ENCODE data around the gene GAN. TPM values are rescaled to one million over a fixed set of nuclear protein-coding genes. Genes with fewer than 3 reads are reported as not detected.

The GAN gene
- total and polyA plus RNA-seq, 9 donors: 1.8 to 7.2 (median 2.3) TPM

DNA sequence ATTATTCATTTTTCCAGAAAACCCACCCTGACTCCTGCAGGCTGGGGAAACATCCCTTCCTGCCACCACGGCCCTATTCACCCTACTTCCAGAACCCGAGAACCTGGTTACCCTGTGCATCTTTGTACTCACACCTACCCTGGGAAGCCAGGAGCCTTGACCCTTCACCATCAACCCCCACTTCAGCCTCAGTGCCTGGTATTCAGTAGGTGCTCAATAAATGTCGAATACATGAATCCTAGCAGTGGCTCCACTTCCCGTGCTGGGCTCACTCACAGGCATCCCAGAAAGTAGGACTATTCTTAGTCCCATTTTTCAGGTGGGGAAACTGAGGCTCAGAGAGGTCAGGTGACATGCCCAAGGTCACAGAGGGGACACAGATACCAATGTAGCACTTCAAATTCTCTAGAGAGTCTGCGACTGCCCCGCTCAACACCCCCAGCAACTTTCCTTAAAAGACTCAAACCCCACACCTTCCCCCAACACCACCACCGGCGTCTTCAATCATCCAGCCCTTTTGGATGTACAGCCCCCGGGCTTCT lies 93.7 kb downstream of the GAN start:
- Histone ChIP-seq H3K36me3 (ENCODE audit: control insufficient read depth, insufficient read depth, low read length) (no peaks in the 10 kb centered on the region), H3K4me1 (ENCODE audit: control insufficient read depth, insufficient read depth, low read length) (peaks cover 9% of the 10 kb centered on the region), H3K4me3 (ENCODE audit: low read length) (no peak overlapping the region), H3K27ac (ENCODE audit: low read length) (no peak overlapping the region), H3K27me3 (ENCODE audit: control insufficient read depth, insufficient read depth, low read length) (peaks cover 2% of the 10 kb centered on the region), H3K9me3 (replicated peaks; ENCODE audit: control insufficient read depth, low read depth, low read length) (no peaks in the 10 kb centered on the region)
- 88% methylated on average over 7 of the region's 9 CpGs for WGBS (ENCODE audit: insufficient coverage)
- no peak for DNase-seq

DNA sequence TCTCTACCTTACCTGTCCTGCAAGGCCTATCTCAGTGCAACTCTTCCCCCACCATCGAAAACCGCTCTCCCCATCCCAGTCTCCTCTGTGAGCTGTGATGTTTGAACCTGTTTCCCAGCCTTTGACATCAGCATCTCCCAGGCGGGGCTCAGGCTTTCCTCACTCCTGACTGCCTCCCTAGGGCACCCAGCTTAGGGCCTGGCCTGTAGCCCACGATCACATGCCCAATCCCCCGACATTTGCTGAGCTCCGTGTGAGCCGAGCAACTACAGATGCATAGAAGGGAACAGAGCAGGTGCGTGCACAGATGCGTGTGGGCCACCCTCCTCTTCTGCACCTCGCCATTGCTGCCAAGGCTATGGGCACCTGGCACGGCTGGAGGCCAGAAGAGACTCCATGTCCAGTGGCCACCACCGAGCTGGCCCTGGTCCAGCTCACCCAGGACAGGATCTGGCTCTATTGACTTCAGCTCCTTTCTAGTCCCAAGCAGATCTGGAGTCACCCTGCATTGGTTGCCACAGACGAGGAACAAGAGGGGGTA lies 94.3 kb downstream of the GAN start:
- Histone ChIP-seq H3K4me1 (ENCODE audit: control insufficient read depth, insufficient read depth, low read length) (peaks cover 3% of the 10 kb centered on the region), H3K27me3 (ENCODE audit: control insufficient read depth, insufficient read depth, low read length) (peaks cover 2% of the 10 kb centered on the region), H3K4me3 (ENCODE audit: low read length) (no peak overlapping the region), H3K9me3 (replicated peaks; ENCODE audit: control insufficient read depth, low read depth, low read length) (no peaks in the 10 kb centered on the region), H3K36me3 (ENCODE audit: control insufficient read depth, insufficient read depth, low read length) (no peaks in the 10 kb centered on the region), H3K27ac (ENCODE audit: low read length) (no peak overlapping the region)
- WGBS (ENCODE audit: insufficient coverage): 60% methylated on average over 12 of the region's 13 CpGs
- no peak for DNase-seq

DNA sequence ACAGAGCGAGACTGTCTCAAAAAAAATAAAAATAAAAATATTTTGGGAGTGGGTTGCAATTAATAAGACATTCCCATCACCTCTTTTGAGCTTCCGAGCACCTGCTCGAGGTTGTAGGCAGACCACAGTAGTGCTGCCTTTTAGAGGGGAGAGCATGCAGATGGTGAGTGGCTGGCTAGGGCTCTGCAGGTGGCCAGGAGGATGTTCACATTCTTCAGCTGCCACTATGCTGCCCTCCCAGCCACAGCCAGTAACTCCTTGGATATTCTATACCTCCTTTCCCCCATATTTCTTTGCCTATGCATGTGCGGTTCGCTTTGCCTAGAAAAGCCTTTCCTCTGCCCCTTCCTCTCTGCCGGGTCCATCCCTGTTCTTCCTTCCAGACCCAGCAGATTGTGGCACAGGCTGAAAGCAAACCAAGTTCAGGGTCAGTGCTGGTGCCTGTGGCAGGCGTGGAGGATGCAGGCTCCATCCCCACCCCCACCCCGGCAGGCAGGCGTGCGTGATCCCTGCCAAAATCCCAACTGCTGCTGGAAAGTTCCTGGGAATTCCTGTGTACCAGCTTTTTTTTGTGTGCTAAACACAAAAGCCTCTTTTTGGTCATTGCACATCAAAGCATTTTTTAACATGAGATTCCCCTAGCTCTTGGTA lies 96.0 kb downstream of the GAN start:
- no peaks in the 10 kb centered on the region for H3K9me3 ChIP-seq (replicated peaks; ENCODE audit: control insufficient read depth, low read depth, low read length)
- 49% methylated on average over 3 of the region's 10 CpGs for WGBS (ENCODE audit: insufficient coverage)
- no peak overlapping the region for H3K27ac ChIP-seq (ENCODE audit: low read length)
- H3K36me3 ChIP-seq (ENCODE audit: control insufficient read depth, insufficient read depth, low read length): no peaks in the 10 kb centered on the region
- H3K27me3 ChIP-seq (ENCODE audit: control insufficient read depth, insufficient read depth, low read length): peaks cover 2% of the 10 kb centered on the region
- DNase-seq: no peak
- peaks cover 3% of the 10 kb centered on the region for H3K4me1 ChIP-seq (ENCODE audit: control insufficient read depth, insufficient read depth, low read length)
- H3K4me3 ChIP-seq (ENCODE audit: low read length): no peak overlapping the region

GRCh38 chr16:81413245-81413990 lies 98.7 kb downstream of the GAN start:
- H3K9me3 ChIP-seq (replicated peaks; ENCODE audit: control insufficient read depth, low read depth, low read length): no peaks in the 10 kb centered on the region
- 70% methylated on average over 11 of the region's 11 CpGs for WGBS (ENCODE audit: insufficient coverage)
- H3K27ac ChIP-seq (ENCODE audit: low read length): no peak overlapping the region
- peaks cover 3% of the 10 kb centered on the region for H3K4me1 ChIP-seq (ENCODE audit: control insufficient read depth, insufficient read depth, low read length)
- H3K4me3 ChIP-seq (ENCODE audit: low read length): no peak overlapping the region
- peaks cover 2% of the 10 kb centered on the region for H3K27me3 ChIP-seq (ENCODE audit: control insufficient read depth, insufficient read depth, low read length)
- no peaks in the 10 kb centered on the region for H3K36me3 ChIP-seq (ENCODE audit: control insufficient read depth, insufficient read depth, low read length)
- DNase-seq: no peak

DNA sequence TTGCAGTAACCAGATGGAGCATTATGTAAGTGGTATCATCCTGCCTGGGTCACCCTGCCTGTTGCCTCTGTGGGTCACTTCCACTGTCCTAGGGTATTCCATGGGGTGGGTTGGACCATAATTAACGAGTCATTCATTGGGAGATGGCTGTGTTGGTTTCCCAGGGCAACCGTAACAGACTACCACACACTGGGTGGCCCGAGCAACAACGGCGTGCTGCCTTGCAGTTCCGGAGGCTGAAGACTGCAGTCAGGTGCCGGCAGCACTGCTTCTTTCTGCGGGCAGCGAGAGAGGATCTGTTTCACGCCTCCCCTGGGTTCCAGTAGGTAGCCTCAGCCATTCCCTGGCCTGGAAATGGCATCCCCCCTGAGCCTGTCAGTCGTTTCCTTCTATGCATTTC lies 101.0 kb downstream of the GAN start:
- no peaks in the 10 kb centered on the region for H3K36me3 ChIP-seq (ENCODE audit: control insufficient read depth, insufficient read depth, low read length)
- DNase-seq: no peak
- 50% methylated on average over 11 of the region's 11 CpGs for WGBS (ENCODE audit: insufficient coverage)
- peaks cover 3% of the 10 kb centered on the region for H3K4me1 ChIP-seq (ENCODE audit: control insufficient read depth, insufficient read depth, low read length)
- no peak overlapping the region for H3K4me3 ChIP-seq (ENCODE audit: low read length)
- H3K9me3 ChIP-seq (replicated peaks; ENCODE audit: control insufficient read depth, low read depth, low read length): no peaks in the 10 kb centered on the region
- H3K27me3 ChIP-seq (ENCODE audit: control insufficient read depth, insufficient read depth, low read length): peaks cover 1% of the 10 kb centered on the region
- H3K27ac ChIP-seq (ENCODE audit: low read length): no peak overlapping the region

DNA sequence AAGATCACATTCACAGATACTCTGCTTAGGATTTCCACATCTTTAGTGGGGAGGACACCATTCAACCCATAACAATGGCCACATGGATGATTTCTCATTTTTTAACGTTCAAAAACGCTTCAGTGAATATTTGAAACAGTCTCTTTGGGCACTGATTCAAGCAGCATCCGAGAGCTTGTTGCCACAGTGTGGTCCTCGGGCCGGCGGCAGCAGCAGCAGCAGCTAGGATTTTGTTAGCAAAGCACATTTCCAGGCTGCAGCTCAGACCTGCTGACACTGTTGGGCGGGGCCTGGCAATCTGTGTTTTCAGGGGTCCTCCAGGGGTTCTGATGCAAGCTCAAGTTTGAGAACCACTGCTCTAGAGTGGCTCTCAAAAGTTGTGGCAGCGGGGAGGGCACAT lies 102.0 kb downstream of the GAN start:
- Histone ChIP-seq H3K9me3 (replicated peaks; ENCODE audit: control insufficient read depth, low read depth, low read length) (peaks cover 3% of the 10 kb centered on the region), H3K36me3 (ENCODE audit: control insufficient read depth, insufficient read depth, low read length) (no peaks in the 10 kb centered on the region), H3K27me3 (ENCODE audit: control insufficient read depth, insufficient read depth, low read length) (no peaks in the 10 kb centered on the region), H3K27ac (ENCODE audit: low read length) (no peak overlapping the region), H3K4me1 (ENCODE audit: control insufficient read depth, insufficient read depth, low read length) (no peaks in the 10 kb centered on the region), H3K4me3 (ENCODE audit: low read length) (no peak overlapping the region)
- 61% methylated on average over 7 of the region's 8 CpGs for WGBS (ENCODE audit: insufficient coverage)
- DNase-seq: no peak

- Histone ChIP-seq H3K27ac (ENCODE audit: low read length) (no peak overlapping the region), H3K36me3 (ENCODE audit: control insufficient read depth, insufficient read depth, low read length) (no peaks in the 10 kb centered on the region), H3K27me3 (ENCODE audit: control insufficient read depth, insufficient read depth, low read length) (no peaks in the 10 kb centered on the region), H3K9me3 (replicated peaks; ENCODE audit: control insufficient read depth, low read depth, low read length) (peaks cover 3% of the 10 kb centered on the region), H3K4me3 (ENCODE audit: low read length) (no peak overlapping the region), H3K4me1 (ENCODE audit: control insufficient read depth, insufficient read depth, low read length) (no peaks in the 10 kb centered on the region)
- 83% methylated on average over 2 of the region's 5 CpGs for WGBS (ENCODE audit: insufficient coverage)
- no peak for DNase-seq
Measured at GRCh38 chr16:81417210-81417609, 102.4 kb downstream of the GAN start.

GRCh38 chr16:81419806-81420205 lies 105.0 kb downstream of the GAN start:
- Histone ChIP-seq H3K36me3 (ENCODE audit: control insufficient read depth, insufficient read depth, low read length) (no peaks in the 10 kb centered on the region), H3K9me3 (replicated peaks; ENCODE audit: control insufficient read depth, low read depth, low read length) (peaks cover 3% of the 10 kb centered on the region), H3K4me1 (ENCODE audit: control insufficient read depth, insufficient read depth, low read length) (no peaks in the 10 kb centered on the region), H3K27me3 (ENCODE audit: control insufficient read depth, insufficient read depth, low read length) (no peaks in the 10 kb centered on the region), H3K27ac (ENCODE audit: low read length) (no peak overlapping the region), H3K4me3 (ENCODE audit: low read length) (no peak overlapping the region)
- no peak for DNase-seq
- WGBS (ENCODE audit: insufficient coverage): 96% methylated on average over 8 of the region's 9 CpGs

DNA sequence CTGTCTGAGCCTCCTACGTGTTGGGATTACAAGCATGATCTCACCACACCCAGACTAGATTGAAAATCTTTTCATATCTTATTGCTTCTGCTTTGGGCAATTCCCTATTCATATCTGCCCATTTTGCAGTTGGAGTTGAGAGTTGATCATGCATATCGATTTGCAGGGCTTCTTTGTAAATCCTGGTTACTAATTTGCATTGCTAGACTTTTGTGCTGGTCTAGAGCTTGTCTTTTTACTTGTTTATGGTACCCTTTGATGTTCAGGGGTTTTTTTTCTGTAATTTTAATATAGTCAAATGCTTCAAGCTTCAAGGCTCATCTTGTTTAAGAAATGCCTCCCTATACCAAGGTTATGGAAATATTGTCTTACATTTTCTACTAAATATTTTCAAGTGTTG lies 106.4 kb downstream of the GAN start:
- no peaks in the 10 kb centered on the region for H3K4me1 ChIP-seq (ENCODE audit: control insufficient read depth, insufficient read depth, low read length)
- WGBS (ENCODE audit: insufficient coverage): no CpG with 5 or more reads among the region's 2 CpGs
- peaks cover 3% of the 10 kb centered on the region for H3K9me3 ChIP-seq (replicated peaks; ENCODE audit: control insufficient read depth, low read depth, low read length)
- no peaks in the 10 kb centered on the region for H3K36me3 ChIP-seq (ENCODE audit: control insufficient read depth, insufficient read depth, low read length)
- no peak overlapping the region for H3K27ac ChIP-seq (ENCODE audit: low read length)
- no peaks in the 10 kb centered on the region for H3K27me3 ChIP-seq (ENCODE audit: control insufficient read depth, insufficient read depth, low read length)
- no peak overlapping the region for H3K4me3 ChIP-seq (ENCODE audit: low read length)
- no peak for DNase-seq

DNA sequence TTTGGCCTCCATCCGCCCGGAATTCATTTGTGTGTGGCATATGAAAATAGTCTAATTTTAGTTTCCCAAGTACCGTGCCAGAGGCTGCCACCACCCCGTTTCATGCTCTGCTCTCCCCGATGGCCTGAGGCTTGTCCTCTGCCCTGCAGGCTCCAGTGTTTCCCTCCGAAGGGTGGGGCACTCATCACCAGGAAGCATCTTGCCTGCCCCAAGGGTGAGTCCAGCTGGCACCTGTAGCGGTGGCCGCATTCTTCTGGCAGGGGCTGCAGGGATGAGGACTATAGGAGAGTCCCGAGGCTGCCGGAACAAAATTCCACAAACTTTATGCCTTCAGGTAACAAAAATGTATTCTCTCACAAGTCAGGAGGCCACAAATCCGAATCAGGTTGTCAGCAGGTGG lies 106.8 kb downstream of the GAN start:
- Histone ChIP-seq H3K9me3 (replicated peaks; ENCODE audit: control insufficient read depth, low read depth, low read length) (peaks cover 3% of the 10 kb centered on the region), H3K27ac (ENCODE audit: low read length) (no peak overlapping the region), H3K27me3 (ENCODE audit: control insufficient read depth, insufficient read depth, low read length) (no peaks in the 10 kb centered on the region), H3K4me1 (ENCODE audit: control insufficient read depth, insufficient read depth, low read length) (no peaks in the 10 kb centered on the region), H3K4me3 (ENCODE audit: low read length) (no peak overlapping the region), H3K36me3 (ENCODE audit: control insufficient read depth, insufficient read depth, low read length) (no peaks in the 10 kb centered on the region)
- no peak for DNase-seq
- WGBS (ENCODE audit: insufficient coverage): 77% methylated on average over 4 of the region's 11 CpGs

Data from muscle of leg (tissue), 11 donors.